PC-3 (cell line): ENCODE data around the gene NDUFS2. TPM values are rescaled to one million over a fixed set of nuclear protein-coding genes. Genes with fewer than 3 reads are reported as not detected.
A peak's percentile ranks its signal among the peaks of the same experiment; 100 is the strongest.

Experiments used
- ATAC-seq: fragments of 200-7000 bp; cut with Tn5 transposase; 2 replicates; pipeline ENCODE4 v1.9.1; 2020; ENCODE audit warnings: mild to moderate bottlenecking, moderate library complexity
- BruUV-seq: library from RNA; stranded (reverse); fragments of 400-500 nt; replicated peaks from 2 replicates; lab custom pipeline; 2021; lab: Mats Ljungman, UMichigan
- CTCF ChIA-PET: fragments of 300-600 bp; sonication (Branson Sonifier 250); formaldehyde crosslinking; loops from one replicate; lab custom pipeline; 2022; ENCODE audit warnings: antibody characterized with exemption; lab: Charles Lee
- POLR2A ChIA-PET: fragments of 300-600 bp; sonication (Branson Sonifier 250); formaldehyde crosslinking; loops from one replicate; lab custom pipeline; 2022; ENCODE audit warnings: antibody characterized with exemption; ENCODE audit not compliant: unreplicated experiment; lab: Charles Lee
- DNase-seq: peaks from one replicate; pipeline ENCODE4 v3.0.0-alpha.2; 2015
- H2AFZ ChIP-seq: fragments of 300-600 bp; sonication (generic); 2 replicates; pipeline ENCODE4 v1.6.0; 2016; ENCODE audit warnings: antibody characterized with exemption, low read length
- H3F3A ChIP-seq: fragments of 300-600 bp; sonication (generic); one replicate; pipeline ENCODE4 v1.6.0; 2017; ENCODE audit warnings: antibody characterized with exemption, low read length, control low read depth, mild to moderate bottlenecking; ENCODE audit not compliant: unreplicated experiment
- H3K27ac ChIP-seq: fragments of 300-600 bp; sonication (generic); 2 replicates; pipeline ENCODE4 v1.5.1; 2016; ENCODE audit warnings: mild to moderate bottlenecking, low read length
- H3K27me3 ChIP-seq: fragments of 300-600 bp; sonication (generic); 2 replicates; pipeline ENCODE4 v1.6.1; 2016; ENCODE audit warnings: low read length, mixed read lengths
- H3K36me3 ChIP-seq: fragments of 300-600 bp; sonication (generic); 2 replicates; pipeline ENCODE4 v1.6.1; 2016; ENCODE audit warnings: low read depth, mixed run types, low read length, mixed read lengths
- H3K4me1 ChIP-seq: fragments of 300-600 bp; sonication (generic); 2 replicates; pipeline ENCODE4 v1.5.1; 2016; ENCODE audit warnings: low read length; ENCODE audit not compliant: insufficient read depth
- H3K4me2 ChIP-seq: fragments of 300-600 bp; sonication (generic); 2 replicates; pipeline ENCODE4 v1.6.0; 2016; ENCODE audit warnings: low read length
- H3K4me3 ChIP-seq: fragments of 300-600 bp; sonication (generic); 2 replicates; pipeline ENCODE4 v1.5.1; 2016; ENCODE audit warnings: mild to moderate bottlenecking, low read length, mixed read lengths
- H3K79me2 ChIP-seq: fragments of 300-600 bp; sonication (generic); 2 replicates; pipeline ENCODE4 v1.6.1; 2017; ENCODE audit warnings: low read length, mixed read lengths
- H3K9ac ChIP-seq: fragments of 300-600 bp; sonication (generic); 2 replicates; pipeline ENCODE4 v1.6.0; 2016; ENCODE audit warnings: mild to moderate bottlenecking, low read length
- H3K9me2 ChIP-seq: fragments of 300-600 bp; sonication (generic); replicated peaks from 2 replicates; pipeline ENCODE4 v1.6.1; 2016; ENCODE audit warnings: mixed run types, low read length, mixed read lengths
- H3K9me3 ChIP-seq: fragments of 300-600 bp; sonication (generic); 2 replicates; pipeline ENCODE4 v1.6.1; 2016; ENCODE audit warnings: low read length, mixed read lengths
- H4K20me1 ChIP-seq: fragments of 300-600 bp; sonication (generic); 2 replicates; pipeline ENCODE4 v1.6.1; 2016; ENCODE audit warnings: low read length, mixed read lengths
- EZH2 ChIP-seq: fragments of 300-600 bp; sonication (generic); IDR thresholded peaks from one replicate; pipeline ENCODE4 v1.6.1; 2017; ENCODE audit warnings: antibody characterized with exemption, mild to moderate bottlenecking, low read length; ENCODE audit not compliant: unreplicated experiment
- EZH2phosphoT487 ChIP-seq: fragments of 300-600 bp; sonication (generic); IDR thresholded peaks from 2 replicates; pipeline ENCODE4 v1.6.1; 2018; ENCODE audit warnings: mild to moderate bottlenecking, antibody characterized with exemption, low read length, borderline replicate concordance
- intact Hi-C: fragments of 100-400 bp; cut with micrococcal nuclease; formaldehyde crosslinking; loops from 2 replicates; pipeline ENCODE4 v1.9.0; 2023
- total RNA-seq: library from RNA; depleted of rRNA; stranded (reverse); fragments of >200 nt; gene quantifications from 2 replicates; pipeline ENCODE4 v1.2.3, GENCODE V29; 2014
- TF ChIP-seq, protein P1 (sequence below): fragments of 300-600 bp; sonication (generic); conservative IDR thresholded peaks from 2 replicates; pipeline ENCODE4 v1.5.1; 2017; ENCODE audit warnings: antibody characterized with exemption, low read depth, mild to moderate bottlenecking, low read length

NDUFS2 gene
- total RNA-seq, 1 experiment from 2014 or later = 168 TPM

DNA sequence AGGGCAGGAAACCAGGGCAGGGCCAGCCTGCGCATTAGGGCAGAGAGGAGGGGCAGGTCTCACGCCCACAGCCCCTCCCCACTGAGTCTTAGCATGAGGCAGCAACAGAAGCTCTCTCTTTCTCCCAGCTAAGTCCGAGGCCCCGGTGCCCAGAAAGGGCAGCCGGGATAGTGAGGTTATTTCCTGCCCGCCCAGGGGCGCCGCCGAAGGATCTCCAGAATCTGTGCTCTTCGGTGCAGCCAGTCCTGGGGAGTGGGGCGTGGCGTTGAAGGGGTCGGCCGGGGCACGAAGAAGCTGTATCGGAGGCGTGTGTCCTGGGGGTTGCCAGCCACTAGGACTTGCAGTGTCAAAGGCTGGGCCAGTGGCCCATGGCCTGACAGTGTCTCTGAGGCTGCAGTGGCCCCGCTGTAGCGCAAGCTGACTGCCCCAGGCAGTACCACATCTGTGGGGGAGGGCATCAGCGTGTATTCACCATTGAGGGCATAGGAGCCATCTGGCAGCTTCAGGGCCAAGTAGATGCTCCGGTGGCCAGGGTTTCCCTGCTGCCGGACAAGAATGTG, 11.1 kb upstream of the NDUFS2 start:
- CTCF ChIA-PET = interaction anchor here (0.6 to 1.2 kb wide), 2 partner anchors 9 to 53 kb away, joined by 3 to 16 read pairs; no protein-coding TSS in a partner anchor
- H3K4me2 ChIP-seq = no peak overlapping the region
- POLR2A ChIA-PET = interaction anchor here (0.6 kb wide), 1 partner anchor 14 kb away, joined by 3 read pairs; no protein-coding TSS in a partner anchor

DNA sequence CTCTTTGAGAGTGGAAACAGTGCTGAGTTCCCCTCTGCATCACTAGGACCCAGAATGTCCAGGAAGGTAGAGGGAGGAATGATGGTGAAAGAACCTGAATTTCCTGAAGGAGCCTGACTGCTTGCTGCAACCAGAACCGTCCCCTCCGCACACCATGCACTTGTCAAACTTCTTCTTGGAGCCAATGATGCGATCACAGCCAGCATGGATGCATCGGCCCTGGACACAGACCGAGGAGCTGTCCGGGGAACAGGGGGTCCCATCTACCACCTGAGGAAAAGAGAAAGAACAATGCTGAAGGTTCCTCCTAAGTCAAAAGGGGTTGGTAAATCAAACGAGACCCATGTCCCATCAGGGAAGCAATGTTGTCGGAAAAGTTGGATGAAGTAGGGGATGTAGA, 10.2 kb upstream of the NDUFS2 start:
- peak overlapping the region; percentile 59 for H2AFZ ChIP-seq
- DNase-seq (no peak), ATAC-seq (no peak)
- intact Hi-C loops = loop anchor here (1.0 kb wide), 2 partner anchors 33 to 182 kb away; no protein-coding TSS in a partner anchor
- TF ChIP-seq EZH2 (no peak), EZH2phosphoT487 (no peak)
- TF ChIP-seq, protein P1, sequence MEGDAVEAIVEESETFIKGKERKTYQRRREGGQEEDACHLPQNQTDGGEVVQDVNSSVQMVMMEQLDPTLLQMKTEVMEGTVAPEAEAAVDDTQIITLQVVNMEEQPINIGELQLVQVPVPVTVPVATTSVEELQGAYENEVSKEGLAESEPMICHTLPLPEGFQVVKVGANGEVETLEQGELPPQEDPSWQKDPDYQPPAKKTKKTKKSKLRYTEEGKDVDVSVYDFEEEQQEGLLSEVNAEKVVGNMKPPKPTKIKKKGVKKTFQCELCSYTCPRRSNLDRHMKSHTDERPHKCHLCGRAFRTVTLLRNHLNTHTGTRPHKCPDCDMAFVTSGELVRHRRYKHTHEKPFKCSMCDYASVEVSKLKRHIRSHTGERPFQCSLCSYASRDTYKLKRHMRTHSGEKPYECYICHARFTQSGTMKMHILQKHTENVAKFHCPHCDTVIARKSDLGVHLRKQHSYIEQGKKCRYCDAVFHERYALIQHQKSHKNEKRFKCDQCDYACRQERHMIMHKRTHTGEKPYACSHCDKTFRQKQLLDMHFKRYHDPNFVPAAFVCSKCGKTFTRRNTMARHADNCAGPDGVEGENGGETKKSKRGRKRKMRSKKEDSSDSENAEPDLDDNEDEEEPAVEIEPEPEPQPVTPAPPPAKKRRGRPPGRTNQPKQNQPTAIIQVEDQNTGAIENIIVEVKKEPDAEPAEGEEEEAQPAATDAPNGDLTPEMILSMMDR = no peak
- no peaks in the 10 kb centered on the region for H3K27me3 ChIP-seq
- CTCF ChIA-PET = interaction anchor here (1.2 kb wide), 1 partner anchor 10 kb away, joined by 3 read pairs; no protein-coding TSS in a partner anchor
- H3K4me3 ChIP-seq = no peak overlapping the region
- H3K9ac ChIP-seq = no peak overlapping the region
- no peak overlapping the region for H3K27ac ChIP-seq
- H3K36me3 ChIP-seq = no peaks in the 10 kb centered on the region
- no peaks in the 10 kb centered on the region for H3K4me1 ChIP-seq
- 0 out of 2 replicates have a peak overlapping the region, but pooled peaks have one; percentile 1 for H3K4me2 ChIP-seq
- H4K20me1 ChIP-seq = no peaks in the 10 kb centered on the region
- no TSS peak for BruUV-seq
- H3K9me2 ChIP-seq = no peaks in the 10 kb centered on the region
- H3F3A ChIP-seq = no peaks in the 10 kb centered on the region
- no peaks in the 10 kb centered on the region for H3K9me3 ChIP-seq
- H3K79me2 ChIP-seq = no peaks in the 10 kb centered on the region
- POLR2A ChIA-PET = no interaction called here

More for the DNA sequence above, 11.1 kb upstream of the NDUFS2 start:
- H3K4me3 ChIP-seq = no peak overlapping the region
- no peaks in the 10 kb centered on the region for H3K9me3 ChIP-seq
- no peak for ATAC-seq
- H3K36me3 ChIP-seq = no peaks in the 10 kb centered on the region
- no peaks in the 10 kb centered on the region for H3K27me3 ChIP-seq
- no peak for DNase-seq
- intact Hi-C loops = no loop called here
- no peaks in the 10 kb centered on the region for H4K20me1 ChIP-seq
- no peaks in the 10 kb centered on the region for H3K79me2 ChIP-seq
- no peak for TF ChIP-seq EZH2phosphoT487
- no peak for TF ChIP-seq EZH2
- TF ChIP-seq, protein P1 = no peak
- no TSS peak for BruUV-seq
- no peaks in the 10 kb centered on the region for H3K4me1 ChIP-seq
- H3K9ac ChIP-seq = no peak overlapping the region
- no peaks in the 10 kb centered on the region for H3F3A ChIP-seq
- no peak overlapping the region for H3K27ac ChIP-seq
- H3K9me2 ChIP-seq = no peaks in the 10 kb centered on the region
- H2AFZ ChIP-seq = no peak overlapping the region
